GM12801 (cell line): Measurements from ENCODE around the gene DLL4.

Experiments used
- TF ChIP-seq, protein P1 (sequence below): IDR thresholded peaks from one replicate; pipeline ENCODE4 v1.5.1; 2011; ENCODE audit warnings: control low read depth; ENCODE audit not compliant: insufficient read length; ENCODE audit errors: extremely low read depth

Gene DLL4

DNA sequence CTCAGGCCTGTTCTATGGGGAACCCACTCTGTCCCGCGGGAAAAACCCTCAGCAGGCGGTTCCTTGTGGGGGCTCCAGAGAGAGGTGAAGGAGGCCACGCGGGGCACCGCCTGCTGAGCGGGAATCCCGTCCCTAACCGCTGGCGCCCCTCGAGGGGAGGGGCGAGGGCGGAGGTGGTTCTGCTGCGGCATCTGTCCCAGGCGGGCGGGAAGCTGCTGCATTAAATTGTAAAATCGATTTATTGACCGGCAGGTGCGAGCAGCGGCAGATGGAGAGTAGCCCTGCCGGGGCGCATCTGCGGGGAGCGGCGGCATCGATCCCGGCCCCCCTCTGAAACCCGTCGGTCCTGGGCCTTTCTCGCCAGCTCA, 3.7 kb upstream of the DLL4 start:
- TF ChIP-seq, protein P1, sequence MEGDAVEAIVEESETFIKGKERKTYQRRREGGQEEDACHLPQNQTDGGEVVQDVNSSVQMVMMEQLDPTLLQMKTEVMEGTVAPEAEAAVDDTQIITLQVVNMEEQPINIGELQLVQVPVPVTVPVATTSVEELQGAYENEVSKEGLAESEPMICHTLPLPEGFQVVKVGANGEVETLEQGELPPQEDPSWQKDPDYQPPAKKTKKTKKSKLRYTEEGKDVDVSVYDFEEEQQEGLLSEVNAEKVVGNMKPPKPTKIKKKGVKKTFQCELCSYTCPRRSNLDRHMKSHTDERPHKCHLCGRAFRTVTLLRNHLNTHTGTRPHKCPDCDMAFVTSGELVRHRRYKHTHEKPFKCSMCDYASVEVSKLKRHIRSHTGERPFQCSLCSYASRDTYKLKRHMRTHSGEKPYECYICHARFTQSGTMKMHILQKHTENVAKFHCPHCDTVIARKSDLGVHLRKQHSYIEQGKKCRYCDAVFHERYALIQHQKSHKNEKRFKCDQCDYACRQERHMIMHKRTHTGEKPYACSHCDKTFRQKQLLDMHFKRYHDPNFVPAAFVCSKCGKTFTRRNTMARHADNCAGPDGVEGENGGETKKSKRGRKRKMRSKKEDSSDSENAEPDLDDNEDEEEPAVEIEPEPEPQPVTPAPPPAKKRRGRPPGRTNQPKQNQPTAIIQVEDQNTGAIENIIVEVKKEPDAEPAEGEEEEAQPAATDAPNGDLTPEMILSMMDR = no peak

GRCh38 chr15:40925863-40926658, 3.1 kb upstream of the DLL4 start:
- TF ChIP-seq, protein P1 = no peak

- TF ChIP-seq, protein P1 = no peak
Measured at GRCh38 chr15:40926659-40927494, 2.3 kb upstream of the DLL4 start.

GRCh38 chr15:40927495-40927872, 1.7 kb upstream of the DLL4 start:
- TF ChIP-seq, protein P1 = no peak

- TF ChIP-seq, protein P1 = no peak
Measured at GRCh38 chr15:40927873-40928806, 1.0 kb upstream of the DLL4 start.

DNA sequence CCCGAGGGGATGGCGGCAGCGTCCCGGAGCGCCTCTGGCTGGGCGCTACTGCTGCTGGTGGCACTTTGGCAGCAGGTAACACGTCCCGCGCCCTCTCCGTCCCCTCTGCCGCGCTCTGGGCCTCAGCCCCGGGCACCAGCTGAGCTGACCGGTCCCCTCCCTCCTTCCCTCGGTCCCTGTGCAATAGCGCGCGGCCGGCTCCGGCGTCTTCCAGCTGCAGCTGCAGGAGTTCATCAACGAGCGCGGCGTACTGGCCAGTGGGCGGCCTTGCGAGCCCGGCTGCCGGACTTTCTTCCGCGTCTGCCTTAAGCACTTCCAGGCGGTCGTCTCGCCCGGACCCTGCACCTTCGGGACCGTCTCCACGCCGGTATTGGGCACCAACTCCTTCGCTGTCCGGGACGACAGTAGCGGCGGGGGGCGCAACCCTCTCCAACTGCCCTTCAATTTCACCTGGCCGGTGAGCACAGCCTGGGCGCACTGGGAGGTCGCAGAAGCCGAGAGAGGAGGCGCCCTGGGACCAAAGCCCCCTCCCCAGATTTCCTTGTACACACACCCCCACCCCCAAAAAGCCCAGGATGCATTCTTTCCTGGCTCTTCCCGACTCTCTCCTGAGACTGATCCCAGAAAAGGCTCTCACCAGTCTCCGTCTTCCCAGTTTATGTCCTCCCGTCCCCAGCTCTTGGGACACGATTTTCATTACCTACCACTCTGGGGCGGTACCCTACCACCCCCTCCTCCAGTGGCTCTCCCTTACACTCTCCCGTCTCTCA, 705 bp downstream of the DLL4 start:
- TF ChIP-seq, protein P1 = no peak
